Erythroblast (primary cell): Measurements from ENCODE around the gene CLDN24.

Source experiments
- GATA1 ChIP-seq: IDR thresholded peaks from 2 replicates; pipeline ENCODE4 v1.6.1; 2011; ENCODE audit warnings: low read depth, mild to moderate bottlenecking, control low read depth, low read length, moderate library complexity
- POLR2A ChIP-seq: IDR thresholded peaks from 2 replicates; pipeline ENCODE4 v1.6.1; 2011; ENCODE audit warnings: mild to moderate bottlenecking, low read length

DNA sequence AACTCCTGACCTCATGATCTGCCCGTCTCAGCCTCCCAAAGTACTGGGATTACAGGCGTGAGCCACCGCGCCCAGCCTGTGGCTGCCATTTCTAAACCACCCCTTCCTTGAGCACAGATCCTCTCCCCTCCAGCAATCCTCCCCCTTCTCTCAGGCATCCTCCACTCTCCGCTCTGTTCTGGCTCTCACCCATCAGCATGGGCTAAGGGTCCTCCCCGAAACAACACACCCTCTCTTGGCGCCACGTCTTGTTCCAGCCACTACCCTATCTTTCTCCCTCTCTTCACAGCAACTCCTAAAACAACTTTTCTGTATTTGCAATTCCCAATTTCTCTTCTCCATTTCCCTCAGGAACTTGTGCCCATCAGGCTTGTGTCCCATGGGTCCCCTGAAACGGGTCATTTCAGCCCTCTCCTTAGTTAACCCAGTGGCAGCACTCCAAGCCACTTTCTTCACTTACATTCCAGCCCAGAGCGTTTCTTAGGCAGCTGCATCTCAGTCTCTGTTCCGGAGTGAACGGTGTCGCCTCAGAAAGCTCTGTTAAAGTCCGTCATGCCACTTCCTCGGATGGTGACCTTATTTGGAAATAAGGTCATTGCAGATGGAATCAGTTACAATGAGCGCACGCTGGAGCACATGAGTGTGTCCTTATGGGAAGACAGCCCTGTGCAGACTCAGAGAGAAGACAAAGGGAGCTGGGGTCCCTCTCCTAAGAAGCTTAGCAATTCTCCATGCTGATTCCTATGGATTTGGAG, 28.3 kb upstream of the CLDN24 start:
- TF ChIP-seq POLR2A, result no peak
- no peak for TF ChIP-seq GATA1
